ENCODE measurements around the gene CCK. TPM values are rescaled to one million over a fixed set of nuclear protein-coding genes. Genes with fewer than 3 reads are reported as not detected.

Gene CCK
- total and polyA plus RNA-seq, 8 donors: 0.87 to 68.3 (median 1.5) TPM; not detected in 5

DNA sequence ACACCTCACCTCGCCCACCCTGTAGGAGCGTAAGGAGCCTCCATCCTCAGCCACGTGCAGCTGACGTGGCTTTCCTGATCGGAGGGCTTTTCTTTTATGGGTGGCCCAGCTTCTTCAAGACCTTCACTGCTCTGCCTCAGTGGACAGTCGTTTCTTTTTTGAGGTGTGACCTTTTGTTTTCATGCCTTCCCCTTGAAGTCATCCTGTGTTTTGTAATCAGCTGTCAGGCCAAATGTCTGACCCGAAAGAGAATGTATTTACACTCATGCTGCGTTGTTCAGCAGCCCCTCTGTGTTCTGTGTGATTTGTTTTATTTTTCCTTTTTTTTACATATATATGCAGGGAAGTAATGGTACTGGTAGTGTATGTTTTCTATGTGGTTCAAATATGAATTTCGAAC lies 41.8 kb downstream of the CCK start:
- WGBS, 5 donors: 76 to 85% (median 82%) methylated on average over 9 of the region's 9 CpGs
- Histone ChIP-seq H3K4me3 (no peak overlapping the region), H3K27me3 (no peaks in the 10 kb centered on the region), H3K36me3 (peaks cover 32 to 71% (median 60%) of the 10 kb centered on the region in 4 donors), H3K9me3 (no peaks in the 10 kb centered on the region), H3K27ac (no peak overlapping the region), H3K4me1 (peaks cover 0 to 14% (median 0%) of the 10 kb centered on the region in 4 donors)
- TF ChIP-seq POLR2AphosphoS5 (IDR thresholded peaks at IDR 0.05) (no peak), EP300 (IDR thresholded peaks at IDR 0.05) (no peak), POLR2A (IDR thresholded peaks at IDR 0.05) (no peak)
- TF ChIP-seq, protein P1, sequence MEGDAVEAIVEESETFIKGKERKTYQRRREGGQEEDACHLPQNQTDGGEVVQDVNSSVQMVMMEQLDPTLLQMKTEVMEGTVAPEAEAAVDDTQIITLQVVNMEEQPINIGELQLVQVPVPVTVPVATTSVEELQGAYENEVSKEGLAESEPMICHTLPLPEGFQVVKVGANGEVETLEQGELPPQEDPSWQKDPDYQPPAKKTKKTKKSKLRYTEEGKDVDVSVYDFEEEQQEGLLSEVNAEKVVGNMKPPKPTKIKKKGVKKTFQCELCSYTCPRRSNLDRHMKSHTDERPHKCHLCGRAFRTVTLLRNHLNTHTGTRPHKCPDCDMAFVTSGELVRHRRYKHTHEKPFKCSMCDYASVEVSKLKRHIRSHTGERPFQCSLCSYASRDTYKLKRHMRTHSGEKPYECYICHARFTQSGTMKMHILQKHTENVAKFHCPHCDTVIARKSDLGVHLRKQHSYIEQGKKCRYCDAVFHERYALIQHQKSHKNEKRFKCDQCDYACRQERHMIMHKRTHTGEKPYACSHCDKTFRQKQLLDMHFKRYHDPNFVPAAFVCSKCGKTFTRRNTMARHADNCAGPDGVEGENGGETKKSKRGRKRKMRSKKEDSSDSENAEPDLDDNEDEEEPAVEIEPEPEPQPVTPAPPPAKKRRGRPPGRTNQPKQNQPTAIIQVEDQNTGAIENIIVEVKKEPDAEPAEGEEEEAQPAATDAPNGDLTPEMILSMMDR (IDR thresholded peaks at IDR 0.05): no peak
- intact Hi-C loops (cut with DNase I; ENCODE audit: low total_unique reads): no loop called here
- no peak for DNase-seq

DNA sequence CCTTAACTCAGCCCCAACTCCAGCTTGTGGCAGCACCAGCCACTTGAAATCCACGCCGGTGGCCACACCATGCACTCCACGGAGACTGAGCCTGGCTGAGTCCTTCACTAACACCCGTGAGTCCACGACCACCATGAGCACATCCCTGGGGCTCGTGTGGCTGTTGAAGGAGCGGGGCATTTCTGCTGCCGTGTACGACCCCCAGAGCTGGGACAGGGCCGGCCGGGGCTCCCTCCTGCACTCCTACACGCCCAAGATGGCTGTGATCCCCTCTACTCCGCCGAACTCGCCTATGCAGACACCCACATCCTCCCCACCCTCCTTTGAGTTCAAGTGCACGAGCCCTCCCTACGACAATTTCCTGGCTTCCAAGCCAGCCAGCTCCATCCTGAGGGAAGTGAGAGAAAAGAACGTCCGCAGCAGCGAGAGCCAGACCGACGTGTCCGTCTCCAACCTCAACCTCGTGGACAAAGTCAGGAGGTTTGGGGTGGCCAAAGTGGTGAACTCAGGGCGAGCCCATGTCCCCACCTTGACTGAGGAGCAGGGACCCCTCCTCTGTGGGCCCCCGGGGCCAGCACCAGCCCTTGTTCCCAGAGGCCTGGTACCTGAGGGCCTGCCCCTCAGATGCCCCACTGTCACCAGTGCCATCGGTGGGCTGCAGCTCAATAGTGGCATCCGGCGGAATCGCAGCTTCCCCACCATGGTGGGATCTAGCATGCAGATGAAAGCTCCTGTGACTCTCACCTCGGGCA lies 42.9 kb downstream of the CCK start:
- peaks cover 0 to 14% (median 0%) of the 10 kb centered on the region in 4 donors for H3K4me1 ChIP-seq
- H3K27ac ChIP-seq: no peak overlapping the region
- H3K36me3 ChIP-seq: peaks cover 32 to 81% (median 70%) of the 10 kb centered on the region in 4 donors
- 87 to 96% (median 94%) methylated on average over 17 to 31 of the region's 31 CpGs for WGBS, 5 donors
- H3K4me3 ChIP-seq: no peak overlapping the region
- H3K27me3 ChIP-seq: no peaks in the 10 kb centered on the region
- intact Hi-C loops (cut with DNase I; ENCODE audit: low total_unique reads): no loop called here
- no peak for DNase-seq
- H3K9me3 ChIP-seq: no peaks in the 10 kb centered on the region
- TF ChIP-seq, protein P1 (IDR thresholded peaks at IDR 0.05): no peak
- TF ChIP-seq EP300 (IDR thresholded peaks at IDR 0.05): no peak
- TF ChIP-seq POLR2AphosphoS5 (IDR thresholded peaks at IDR 0.05): no peak
- TF ChIP-seq POLR2A (IDR thresholded peaks at IDR 0.05): no peak

DNA sequence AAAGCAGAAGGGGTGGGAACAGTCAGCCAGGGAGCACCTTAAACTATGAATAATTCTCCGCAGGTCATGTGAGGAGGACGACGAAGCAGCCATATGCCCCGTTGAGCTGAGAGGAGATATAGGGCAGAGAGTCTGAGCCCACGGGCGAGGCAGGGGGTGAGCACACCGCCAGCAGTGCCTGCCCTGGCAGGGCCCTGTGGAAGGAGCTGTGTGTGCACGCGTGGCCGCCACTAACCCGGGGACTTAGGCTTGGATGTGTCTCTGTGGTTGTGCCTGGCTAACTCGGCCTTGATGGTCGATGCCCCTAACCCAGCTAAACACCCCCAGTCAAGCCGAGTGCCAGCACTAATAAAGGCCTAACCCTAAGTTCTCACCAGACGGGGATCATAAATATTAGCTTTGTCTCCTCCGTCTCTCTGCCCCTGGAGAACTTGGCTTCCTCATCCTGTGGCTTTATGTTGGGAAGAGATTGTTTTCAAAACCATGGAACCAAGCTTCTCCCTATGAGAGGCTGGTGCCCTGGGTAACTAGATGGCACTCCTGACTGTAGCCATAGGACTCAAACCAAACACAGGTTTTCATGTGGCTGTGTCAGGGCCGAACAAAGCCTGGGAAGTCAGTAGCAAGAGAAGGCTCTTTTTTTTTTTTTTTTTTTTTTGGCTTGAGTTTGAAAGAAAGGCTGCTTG lies 45.4 kb downstream of the CCK start:
- Histone ChIP-seq H3K4me3 (no peak overlapping the region), H3K27ac (no peak overlapping the region), H3K4me1 (peaks cover 0 to 14% (median 0%) of the 10 kb centered on the region in 4 donors), H3K9me3 (no peaks in the 10 kb centered on the region), H3K36me3 (peaks cover 32 to 95% (median 86%) of the 10 kb centered on the region in 4 donors), H3K27me3 (no peaks in the 10 kb centered on the region)
- 88 to 92% (median 91%) methylated on average over 17 of the region's 17 CpGs for WGBS, 5 donors
- intact Hi-C loops (cut with DNase I; ENCODE audit: low total_unique reads): no loop called here
- DNase-seq: no peak
- TF ChIP-seq EP300 (IDR thresholded peaks at IDR 0.05): no peak
- TF ChIP-seq POLR2A (IDR thresholded peaks at IDR 0.05): no peak
- TF ChIP-seq, protein P1 (IDR thresholded peaks at IDR 0.05): no peak
- TF ChIP-seq POLR2AphosphoS5 (IDR thresholded peaks at IDR 0.05): no peak

GRCh38 chr3:42216931-42217333 lies 49.1 kb downstream of the CCK start:
- Histone ChIP-seq H3K4me1 (no peaks in the 10 kb centered on the region), H3K27ac (no peak overlapping the region), H3K4me3 (no peak overlapping the region), H3K27me3 (no peaks in the 10 kb centered on the region), H3K9me3 (no peaks in the 10 kb centered on the region), H3K36me3 (peaks cover 15 to 92% (median 83%) of the 10 kb centered on the region in 4 donors)
- DNase-seq: peak in 1 of 2 donors; percentile 36
- TF ChIP-seq POLR2AphosphoS5 (IDR thresholded peaks at IDR 0.05): no peak
- no peak for TF ChIP-seq EP300 (IDR thresholded peaks at IDR 0.05)
- TF ChIP-seq, protein P1 (IDR thresholded peaks at IDR 0.05): no peak
- TF ChIP-seq POLR2A (IDR thresholded peaks at IDR 0.05): no peak
- WGBS, 5 donors: 76 to 85% (median 79%) methylated on average over 5 of the region's 5 CpGs
- intact Hi-C loops (cut with DNase I; ENCODE audit: low total_unique reads): no loop called here

Data from stomach (tissue), 9 donors.